Body of pancreas (tissue), 4 donors: ENCODE data around the gene ADM2. TPM values are rescaled to one million over a fixed set of nuclear protein-coding genes. Genes with fewer than 3 reads are reported as not detected.

ENCODE experiments used
- ATAC-seq: fragments of 150-250 bp; one replicate; pipeline ENCODE4 v1.9.1; 2016
- DNase-seq, 4 donors: peaks; one replicate each; pipeline ENCODE4 v3.0.0-alpha.2; 2019
- H3K27ac ChIP-seq, 4 donors: fragments of 200-600 bp; sonication (generic); 1 replicate in 3 of 4; 2 replicates in 1 of 4; pipeline versions ENCODE4 v1.5.1 to v1.6.1; 2016 to 2019; ENCODE audit warnings: mild to moderate bottlenecking in 1 of 4, mixed read lengths in 1 of 4, moderate library complexity in 1 of 4
- H3K27me3 ChIP-seq, 2 donors: fragments of 200-600 bp; sonication (generic); one replicate each; pipeline ENCODE4 v1.6.0; 2016; ENCODE audit warnings: mild to moderate bottlenecking in 1 of 2
- H3K36me3 ChIP-seq, 2 donors: fragments of 200-600 bp; sonication (generic); replicated peaks in 1 of 2; 2 replicates each; pipeline ENCODE4 v1.5.1; 2016; ENCODE audit warnings: low read depth in 2 of 2; ENCODE audit not compliant: insufficient read depth in 1 of 2
- H3K4me1 ChIP-seq: fragments of 200-600 bp; sonication (generic); one replicate; pipeline ENCODE4 v1.6.0; 2016
- H3K4me3 ChIP-seq, 2 donors: fragments of 200-600 bp; sonication (generic); 1 replicate in 1 of 2; 2 replicates in 1 of 2; pipeline ENCODE4 v1.5.1; 2016 to 2019
- H3K9me3 ChIP-seq, 3 donors: fragments of 200-600 bp; sonication (generic); 1 replicate in 2 of 3; 2 replicates in 1 of 3; pipeline ENCODE4 v1.5.1; 2016
- POLR2A ChIP-seq, 3 donors: fragments of 450-650 bp; IDR thresholded peaks; one replicate each; pipeline ENCODE4 v1.6.1; 2016; ENCODE audit warnings: antibody characterized with exemption in 3 of 3, mild to moderate bottlenecking in 2 of 3
- WGBS, 2 donors: methylation state at CpG; one replicate each; pipeline ENCODE4 v1.1.5; 2017; 5-methylcytosine and 5-hydroxymethylcytosine counted together
- intact Hi-C: fragments of 100-400 bp; cut with DNase I; formaldehyde crosslinking; loops from one replicate; pipeline ENCODE4 v1.15.1; 2023
- total RNA-seq, 2 donors: library from RNA; depleted of rRNA; stranded (reverse); fragments of >200 nt; gene quantifications; one replicate each; pipeline ENCODE4 v1.1.0, GENCODE V29; 2016
- TF ChIP-seq, protein P1 (sequence below), 7 experiments: fragments of 450-650 bp in 4 of 7; fragments of 200-600 bp in 3 of 7; sonication (generic) in 3 of 7; IDR thresholded peaks; one replicate each; pipeline ENCODE4 v1.5.1; 2016 to 2019; ENCODE audit warnings: antibody characterized with exemption in 7 of 7

The ADM2 gene
- total RNA-seq, 2 donors from 2014 or later, result 7.3 to 8.2 TPM

DNA sequence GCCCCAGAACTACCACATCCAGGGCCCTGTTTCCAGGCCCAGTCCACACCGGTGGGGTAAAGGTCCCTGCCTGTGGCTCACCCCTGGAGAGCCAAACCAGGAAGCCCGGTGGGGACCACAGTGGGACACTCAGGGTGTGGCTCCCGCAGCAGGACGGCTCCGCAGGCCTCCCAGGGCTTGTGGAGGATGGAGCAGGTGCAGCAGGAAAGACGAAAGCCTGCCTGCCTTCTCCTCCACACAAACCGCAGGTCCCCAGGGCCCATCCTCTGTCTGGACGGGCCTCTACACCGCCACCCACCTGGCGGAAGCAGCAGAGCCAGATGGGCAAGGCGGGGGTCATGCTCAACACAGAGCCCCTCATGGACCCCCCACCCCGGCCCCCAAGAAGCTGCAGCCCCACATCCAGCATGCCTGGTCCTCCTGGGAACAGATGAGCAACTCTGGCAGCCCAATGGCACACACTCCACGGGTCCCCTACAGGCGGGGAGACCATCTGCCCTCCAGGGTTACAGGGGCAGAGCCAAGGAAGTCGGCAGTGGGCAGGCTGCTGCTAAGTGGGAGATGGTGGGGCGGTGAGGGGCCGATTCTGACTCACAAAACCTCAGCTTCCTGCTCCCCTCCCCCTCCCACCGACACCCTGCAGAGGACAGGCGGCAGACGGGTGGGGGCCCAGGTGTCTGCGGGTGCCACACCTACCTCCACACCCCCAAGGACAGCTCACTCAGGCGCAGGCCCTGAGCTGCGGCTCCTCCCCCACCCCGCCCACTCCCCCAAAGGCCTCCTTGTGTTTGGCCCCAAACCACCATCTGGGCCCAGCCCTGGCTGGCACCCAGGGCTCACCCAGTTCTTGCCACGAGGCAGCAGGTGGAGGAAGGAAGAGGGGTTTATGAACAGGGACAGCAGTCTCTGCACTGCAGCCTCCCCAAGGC lies 11.7 kb upstream of the ADM2 start:
- Histone ChIP-seq H3K9me3 (no peaks in the 10 kb centered on the region), H3K36me3 (peaks cover 18 to 25% of the 10 kb centered on the region in 2 donors), H3K4me3 (no peak overlapping the region), H3K4me1 (peaks cover 50% of the 10 kb centered on the region), H3K27ac (peak overlapping the region in 3 of 4 donors; percentile 9 to 46 (median 16)), H3K27me3 (no peaks in the 10 kb centered on the region)
- intact Hi-C loops, result loop anchor here (5.0 kb wide), 1 partner anchor 33 kb away; no protein-coding TSS in a partner anchor
- ATAC-seq, result peak; percentile 6
- 36 to 100% methylated on average over 3 to 25 of the region's 25 CpGs for WGBS, 2 donors
- peak; percentile 47 to 80 (median 77) for DNase-seq
- TF ChIP-seq POLR2A (IDR thresholded peaks at IDR 0.05), result no peak
- TF ChIP-seq, protein P1, sequence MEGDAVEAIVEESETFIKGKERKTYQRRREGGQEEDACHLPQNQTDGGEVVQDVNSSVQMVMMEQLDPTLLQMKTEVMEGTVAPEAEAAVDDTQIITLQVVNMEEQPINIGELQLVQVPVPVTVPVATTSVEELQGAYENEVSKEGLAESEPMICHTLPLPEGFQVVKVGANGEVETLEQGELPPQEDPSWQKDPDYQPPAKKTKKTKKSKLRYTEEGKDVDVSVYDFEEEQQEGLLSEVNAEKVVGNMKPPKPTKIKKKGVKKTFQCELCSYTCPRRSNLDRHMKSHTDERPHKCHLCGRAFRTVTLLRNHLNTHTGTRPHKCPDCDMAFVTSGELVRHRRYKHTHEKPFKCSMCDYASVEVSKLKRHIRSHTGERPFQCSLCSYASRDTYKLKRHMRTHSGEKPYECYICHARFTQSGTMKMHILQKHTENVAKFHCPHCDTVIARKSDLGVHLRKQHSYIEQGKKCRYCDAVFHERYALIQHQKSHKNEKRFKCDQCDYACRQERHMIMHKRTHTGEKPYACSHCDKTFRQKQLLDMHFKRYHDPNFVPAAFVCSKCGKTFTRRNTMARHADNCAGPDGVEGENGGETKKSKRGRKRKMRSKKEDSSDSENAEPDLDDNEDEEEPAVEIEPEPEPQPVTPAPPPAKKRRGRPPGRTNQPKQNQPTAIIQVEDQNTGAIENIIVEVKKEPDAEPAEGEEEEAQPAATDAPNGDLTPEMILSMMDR (IDR thresholded peaks at IDR 0.05), result no peak

DNA sequence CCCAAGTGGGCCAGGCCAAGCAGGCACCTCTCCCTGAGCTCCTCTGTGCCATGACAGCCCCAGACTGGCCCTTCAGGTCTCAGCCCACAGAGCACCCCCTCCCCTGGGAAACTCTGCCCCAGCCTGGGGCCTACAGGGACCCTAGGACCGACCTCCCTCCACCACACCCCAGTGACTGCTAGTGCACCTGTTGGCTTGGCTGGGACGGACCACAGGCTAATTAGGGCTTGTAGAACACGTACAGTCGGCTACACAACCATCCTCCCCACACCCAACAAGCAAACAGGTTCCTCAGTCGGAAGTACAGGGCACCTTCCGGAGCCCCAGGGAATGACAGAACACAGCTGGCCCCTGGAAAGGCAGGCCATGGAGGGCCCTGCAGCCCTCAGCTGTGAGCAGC lies 10.9 kb upstream of the ADM2 start:
- ATAC-seq (no peak), DNase-seq (no peak)
- Histone ChIP-seq H3K27me3 (no peaks in the 10 kb centered on the region), H3K27ac (peak overlapping the region in 2 of 4 donors; percentile 9 to 46), H3K36me3 (peaks cover 16 to 19% of the 10 kb centered on the region in 2 donors), H3K4me1 (peaks cover 54% of the 10 kb centered on the region), H3K9me3 (no peaks in the 10 kb centered on the region), H3K4me3 (no peak overlapping the region)
- TF ChIP-seq POLR2A (IDR thresholded peaks at IDR 0.05), result no peak
- TF ChIP-seq, protein P1 (IDR thresholded peaks at IDR 0.05), result no peak
- intact Hi-C loops, result no loop called here
- WGBS, 2 donors, result 51% methylated on average over 6 of the region's 6 CpGs; no CpG with 5 or more reads in 1 of the 2 donors

GRCh38 chr22:50471197-50471847 lies 10.0 kb upstream of the ADM2 start:
- H3K36me3 ChIP-seq, result peaks cover 8 to 11% of the 10 kb centered on the region in 2 donors
- no peak overlapping the region for H3K27ac ChIP-seq
- intact Hi-C loops, result no loop called here
- H3K27me3 ChIP-seq, result no peaks in the 10 kb centered on the region
- DNase-seq (no peak), ATAC-seq (no peak)
- WGBS, 2 donors, result 78 to 79% methylated on average over 5 to 21 of the region's 21 CpGs
- H3K9me3 ChIP-seq, result no peaks in the 10 kb centered on the region
- TF ChIP-seq, protein P1 (IDR thresholded peaks at IDR 0.05), result no peak
- TF ChIP-seq POLR2A (IDR thresholded peaks at IDR 0.05), result no peak
- H3K4me3 ChIP-seq, result no peak overlapping the region
- H3K4me1 ChIP-seq, result peaks cover 56% of the 10 kb centered on the region

GRCh38 chr22:50471962-50472361 lies 9.4 kb upstream of the ADM2 start:
- no peaks in the 10 kb centered on the region for H3K9me3 ChIP-seq
- peaks cover 1 to 5% of the 10 kb centered on the region in 2 donors for H3K36me3 ChIP-seq
- ATAC-seq, result no peak
- peaks cover 56% of the 10 kb centered on the region for H3K4me1 ChIP-seq
- no peak overlapping the region for H3K4me3 ChIP-seq
- no peak overlapping the region for H3K27ac ChIP-seq
- DNase-seq, result no peak
- intact Hi-C loops, result no loop called here
- 50 to 76% methylated on average over 1 to 5 of the region's 5 CpGs for WGBS, 2 donors
- no peaks in the 10 kb centered on the region for H3K27me3 ChIP-seq
- no peak for TF ChIP-seq POLR2A (IDR thresholded peaks at IDR 0.05)
- TF ChIP-seq, protein P1 (IDR thresholded peaks at IDR 0.05), result no peak
